ENCODE measurements around the gene ZNF497. TPM values are rescaled to one million over a fixed set of nuclear protein-coding genes. Genes with fewer than 3 reads are reported as not detected.
A peak's percentile ranks its signal among the peaks of the same experiment; 100 is the strongest.

ZNF497 gene
- total and polyA plus RNA-seq, 9 of the 15 experiments (the other 6 are each of a cell fraction or from before 2014, with no cell fraction given) = 0.06 to 0.98 (median 0.44) TPM; not detected in 1

GRCh38 chr19:58381460-58382212, 19.1 kb upstream of the ZNF497 start (continued):
- TF ChIP-seq ZFP1 (CRISPR knock-in tag; IDR thresholded peaks at IDR 0.05) (no peak), PTTG1 (tag; IDR thresholded peaks at IDR 0.05; ENCODE audit: low read depth) (no peak), AFF1 (IDR thresholded peaks at IDR 0.05; ENCODE audit: low read depth in 1 of 2, partially characterized antibody in 2 of 2) (no peak), E2F5 (CRISPR knock-in tag; IDR thresholded peaks at IDR 0.05) (no peak), MNT (conservative IDR thresholded peaks at IDR 0.05) (no peak), JUN (IDR thresholded peaks at IDR 0.05; ENCODE audit: borderline replicate concordance, low read depth, low read length) (no peak), JUN (CRISPR knock-in tag; IDR thresholded peaks at IDR 0.05; ENCODE audit: borderline replicate concordance) (no peak), ZNF717 (CRISPR knock-in tag; IDR thresholded peaks at IDR 0.05) (no peak), ILF3 (IDR thresholded peaks at IDR 0.05; ENCODE audit: borderline replicate concordance) (no peak), CEBPB (tag; IDR thresholded peaks at IDR 0.05) (no peak), FOXA3 (CRISPR knock-in tag; conservative IDR thresholded peaks at IDR 0.05 in 1 of 2, IDR thresholded peaks at IDR 0.05 in 1 of 2) (no peak), SMARCE1 (IDR thresholded peaks at IDR 0.05) (peak; percentile 62), CEBPG (CRISPR knock-in tag; IDR thresholded peaks at IDR 0.05) (no peak), CEBPG (tag; conservative IDR thresholded peaks at IDR 0.05 in 1 of 2, IDR thresholded peaks at IDR 0.05 in 1 of 2) (no peak), DLX4 (CRISPR knock-in tag; IDR thresholded peaks at IDR 0.05) (no peak), MYBL2 (IDR thresholded peaks at IDR 0.05; ENCODE audit: low read depth) (no peak), MYBL2 (CRISPR knock-in tag; IDR thresholded peaks at IDR 0.05; ENCODE audit: borderline replicate concordance) (no peak), SAFB2 (IDR thresholded peaks at IDR 0.05; ENCODE audit: borderline replicate concordance, low read depth, low read length, severe bottlenecking) (no peak), KHSRP (IDR thresholded peaks at IDR 0.05) (no peak), CAMTA2 (CRISPR knock-in tag; conservative IDR thresholded peaks at IDR 0.05) (0 out of 2 replicates have a peak, but pooled peaks have one; percentile 73), GATAD2A (IDR thresholded peaks at IDR 0.05) (no peak), POLR2B (IDR thresholded peaks at IDR 0.05; ENCODE audit: low read depth, partially characterized antibody) (peak; percentile 36)

Data from K562 (cell line).